ENCODE data around the gene ZBTB32.

The ZBTB32 gene

DNA sequence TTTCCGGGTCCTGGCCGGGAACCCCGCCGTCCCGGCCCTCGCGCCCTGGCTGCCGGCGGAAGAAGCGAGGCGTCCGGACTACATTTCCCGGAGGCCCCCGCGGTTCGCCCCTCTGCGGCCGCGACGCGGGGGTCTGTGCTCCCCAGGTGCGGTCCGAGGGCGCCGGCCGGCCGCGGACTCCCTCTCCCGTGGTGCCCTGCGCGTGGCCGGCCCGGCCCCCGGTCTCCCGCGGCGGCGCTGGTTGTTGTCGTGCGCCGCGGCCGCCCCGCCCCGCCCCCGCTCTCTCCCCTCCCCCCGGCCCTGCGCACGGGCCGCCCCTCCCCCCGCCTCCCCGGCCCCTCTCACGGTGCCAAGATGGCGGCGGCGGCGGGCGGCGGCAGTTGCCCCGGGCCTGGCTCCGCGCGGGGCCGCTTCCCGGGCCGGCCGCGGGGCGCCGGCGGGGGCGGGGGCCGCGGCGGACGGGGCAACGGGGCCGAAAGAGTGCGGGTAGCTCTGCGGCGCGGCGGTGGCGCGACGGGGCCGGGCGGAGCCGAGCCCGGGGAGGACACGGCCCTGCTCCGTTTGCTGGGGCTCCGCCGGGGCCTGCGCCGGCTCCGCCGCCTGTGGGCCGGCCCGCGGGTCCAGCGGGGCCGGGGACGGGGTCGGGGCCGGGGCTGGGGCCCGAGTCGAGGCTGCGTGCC lies 13.4 kb downstream of the ZBTB32 start, which contains the start of gene KMT2B:
Gene KMT2B, plus strand, starts transcription at position 339 of the 680 bp plus-strand sequence. Its CDS starts 16 bp downstream, at position 355.
- peak; percentile 89 for DNase-seq (ENCODE audit: extremely low read depth, low read depth)
- TF ChIP-seq, protein P1, sequence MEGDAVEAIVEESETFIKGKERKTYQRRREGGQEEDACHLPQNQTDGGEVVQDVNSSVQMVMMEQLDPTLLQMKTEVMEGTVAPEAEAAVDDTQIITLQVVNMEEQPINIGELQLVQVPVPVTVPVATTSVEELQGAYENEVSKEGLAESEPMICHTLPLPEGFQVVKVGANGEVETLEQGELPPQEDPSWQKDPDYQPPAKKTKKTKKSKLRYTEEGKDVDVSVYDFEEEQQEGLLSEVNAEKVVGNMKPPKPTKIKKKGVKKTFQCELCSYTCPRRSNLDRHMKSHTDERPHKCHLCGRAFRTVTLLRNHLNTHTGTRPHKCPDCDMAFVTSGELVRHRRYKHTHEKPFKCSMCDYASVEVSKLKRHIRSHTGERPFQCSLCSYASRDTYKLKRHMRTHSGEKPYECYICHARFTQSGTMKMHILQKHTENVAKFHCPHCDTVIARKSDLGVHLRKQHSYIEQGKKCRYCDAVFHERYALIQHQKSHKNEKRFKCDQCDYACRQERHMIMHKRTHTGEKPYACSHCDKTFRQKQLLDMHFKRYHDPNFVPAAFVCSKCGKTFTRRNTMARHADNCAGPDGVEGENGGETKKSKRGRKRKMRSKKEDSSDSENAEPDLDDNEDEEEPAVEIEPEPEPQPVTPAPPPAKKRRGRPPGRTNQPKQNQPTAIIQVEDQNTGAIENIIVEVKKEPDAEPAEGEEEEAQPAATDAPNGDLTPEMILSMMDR (IDR thresholded peaks at IDR 0.05; ENCODE audit: low read depth, low read length), result no peak

DNA sequence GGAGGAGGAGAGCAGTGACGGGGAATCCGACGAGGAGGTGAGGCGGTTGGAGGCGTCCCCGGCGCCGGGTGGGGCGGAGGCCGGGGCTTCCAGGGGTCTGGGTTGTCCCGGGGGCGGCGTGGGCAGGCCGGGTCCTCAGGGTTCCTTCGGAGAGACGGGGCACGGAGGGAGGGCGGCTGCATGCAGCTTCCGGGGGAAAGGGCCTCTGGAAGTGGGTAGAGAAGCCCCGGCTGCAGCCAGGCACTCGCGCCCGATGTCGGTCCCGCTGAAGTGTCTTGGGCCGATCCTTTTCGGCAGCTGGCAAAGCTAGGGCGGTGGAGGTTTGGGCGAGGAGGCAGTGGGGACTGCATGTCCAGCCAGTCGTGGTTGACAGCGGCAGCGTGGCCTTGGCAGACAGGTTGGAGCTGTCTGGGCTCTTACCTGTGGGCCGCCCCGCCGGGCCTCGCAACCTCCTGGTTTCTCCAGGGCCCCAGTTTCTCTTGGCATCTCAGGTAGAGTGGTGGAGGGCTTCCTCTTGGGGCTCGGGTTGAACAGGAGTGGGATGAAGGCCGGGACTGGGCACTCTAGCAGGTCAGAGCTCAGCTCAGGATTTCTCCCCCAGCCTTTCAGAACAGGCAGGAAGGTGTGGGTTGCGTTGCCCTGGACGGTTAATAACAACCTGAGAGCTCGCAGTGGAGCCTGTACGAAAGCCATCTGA lies 14.1 kb downstream of the ZBTB32 start:
- TF ChIP-seq, protein P1 (IDR thresholded peaks at IDR 0.05; ENCODE audit: low read depth, low read length), result no peak
- DNase-seq (ENCODE audit: extremely low read depth, low read depth), result no peak

DNA sequence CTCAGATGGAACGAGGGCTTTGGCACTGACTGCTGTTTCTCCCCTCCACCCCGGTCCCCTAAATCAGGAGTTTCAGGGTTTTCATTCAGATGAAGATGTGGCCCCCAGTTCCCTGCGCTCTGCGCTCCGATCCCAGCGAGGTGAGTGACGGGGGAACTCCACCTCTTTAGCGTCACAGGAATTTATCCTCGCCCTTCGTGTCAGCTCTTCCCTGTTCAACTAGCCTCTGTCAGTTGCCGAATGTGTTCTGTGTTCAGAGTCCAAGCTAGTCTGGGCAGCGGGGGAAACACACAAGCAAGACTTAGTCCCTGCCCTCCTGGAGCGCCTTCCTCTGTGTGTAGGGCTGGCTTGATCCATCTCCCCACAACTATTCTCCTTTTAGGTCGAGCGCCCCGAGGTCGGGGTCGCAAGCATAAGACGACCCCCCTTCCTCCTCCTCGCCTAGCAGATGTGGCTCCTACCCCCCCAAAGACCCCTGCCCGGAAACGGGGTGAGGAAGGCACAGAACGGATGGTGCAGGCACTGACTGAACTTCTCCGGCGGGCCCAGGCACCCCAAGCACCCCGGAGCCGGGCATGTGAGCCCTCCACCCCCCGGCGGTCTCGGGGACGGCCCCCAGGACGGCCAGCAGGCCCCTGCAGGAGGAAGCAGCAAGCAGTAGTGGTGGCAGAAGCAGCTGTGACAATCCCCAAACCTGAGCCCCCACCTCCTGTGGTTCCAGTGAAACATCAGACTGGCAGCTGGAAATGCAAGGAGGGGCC lies 15.2 kb downstream of the ZBTB32 start:
- TF ChIP-seq, protein P1 (IDR thresholded peaks at IDR 0.05; ENCODE audit: low read depth, low read length), result no peak

DNA sequence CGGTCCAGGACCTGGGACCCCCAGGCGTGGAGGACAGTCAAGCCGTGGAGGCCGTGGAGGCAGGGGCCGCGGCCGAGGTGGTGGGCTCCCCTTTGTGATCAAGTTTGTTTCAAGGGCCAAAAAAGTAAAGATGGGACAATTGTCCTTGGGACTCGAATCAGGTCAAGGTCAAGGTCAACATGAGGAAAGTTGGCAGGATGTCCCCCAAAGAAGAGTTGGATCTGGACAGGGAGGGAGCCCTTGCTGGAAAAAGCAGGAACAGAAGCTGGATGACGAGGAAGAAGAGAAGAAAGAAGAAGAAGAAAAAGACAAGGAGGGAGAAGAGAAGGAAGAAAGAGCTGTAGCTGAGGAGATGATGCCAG lies 15.8 kb downstream of the ZBTB32 start:
- TF ChIP-seq, protein P1 (IDR thresholded peaks at IDR 0.05; ENCODE audit: low read depth, low read length), result no peak
- DNase-seq (ENCODE audit: extremely low read depth, low read depth), result no peak

More for the DNA sequence above, 15.2 kb downstream of the ZBTB32 start:
- DNase-seq (ENCODE audit: extremely low read depth, low read depth), result no peak

DNA sequence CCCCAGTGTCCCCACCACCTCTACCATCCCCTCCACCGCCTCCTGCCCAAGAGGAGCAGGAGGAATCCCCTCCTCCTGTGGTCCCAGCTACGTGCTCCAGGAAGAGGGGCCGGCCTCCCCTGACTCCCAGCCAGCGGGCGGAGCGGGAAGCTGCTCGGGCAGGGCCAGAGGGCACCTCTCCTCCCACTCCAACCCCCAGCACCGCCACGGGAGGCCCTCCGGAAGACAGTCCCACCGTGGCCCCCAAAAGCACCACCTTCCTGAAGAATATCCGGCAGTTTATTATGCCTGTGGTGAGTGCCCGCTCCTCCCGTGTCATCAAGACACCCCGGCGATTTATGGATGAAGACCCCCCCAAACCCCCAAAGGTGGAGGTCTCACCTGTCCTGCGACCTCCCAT lies 16.3 kb downstream of the ZBTB32 start:
- TF ChIP-seq, protein P1 (IDR thresholded peaks at IDR 0.05; ENCODE audit: low read depth, low read length), result no peak

DNA sequence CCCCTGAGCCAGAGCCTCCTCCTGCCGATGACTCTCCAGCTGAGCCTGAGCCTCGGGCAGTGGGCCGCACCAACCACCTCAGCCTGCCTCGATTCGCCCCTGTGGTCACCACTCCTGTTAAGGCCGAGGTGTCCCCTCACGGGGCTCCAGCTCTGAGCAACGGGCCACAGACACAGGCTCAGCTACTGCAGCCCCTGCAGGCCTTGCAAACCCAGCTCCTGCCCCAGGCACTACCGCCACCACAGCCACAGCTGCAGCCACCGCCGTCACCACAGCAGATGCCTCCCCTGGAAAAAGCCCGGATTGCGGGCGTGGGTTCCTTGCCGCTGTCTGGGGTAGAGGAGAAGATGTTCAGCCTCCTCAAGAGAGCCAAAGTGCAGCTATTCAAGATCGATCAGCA lies 17.0 kb downstream of the ZBTB32 start:
- TF ChIP-seq, protein P1 (IDR thresholded peaks at IDR 0.05; ENCODE audit: low read depth, low read length), result no peak
- no peak for DNase-seq (ENCODE audit: extremely low read depth, low read depth)

More for the DNA sequence above, 16.3 kb downstream of the ZBTB32 start:
- DNase-seq (ENCODE audit: extremely low read depth, low read depth), result no peak

DNA sequence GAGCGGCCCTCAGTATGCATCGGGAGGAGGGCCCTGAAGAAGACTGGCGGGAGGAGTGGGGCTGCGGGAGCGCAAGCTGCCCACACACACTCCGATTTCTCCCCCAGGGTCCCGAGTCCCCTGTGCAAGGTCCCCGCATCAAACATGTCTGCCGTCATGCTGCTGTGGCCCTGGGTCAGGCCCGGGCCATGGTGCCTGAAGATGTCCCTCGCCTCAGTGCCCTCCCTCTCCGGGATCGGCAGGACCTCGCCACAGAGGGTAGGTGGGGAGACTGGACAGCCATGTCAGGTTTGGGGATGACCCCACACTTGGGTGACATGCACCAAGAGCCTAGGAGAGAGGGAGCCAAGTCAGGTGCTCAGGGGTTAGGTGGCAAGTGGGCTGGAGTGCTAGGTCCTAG lies 18.1 kb downstream of the ZBTB32 start:
- TF ChIP-seq, protein P1 (IDR thresholded peaks at IDR 0.05; ENCODE audit: low read depth, low read length), result no peak
- DNase-seq (ENCODE audit: extremely low read depth, low read depth), result no peak
